Measurements from ENCODE around the gene ASCC1. TPM values are rescaled to one million over a fixed set of nuclear protein-coding genes. Genes with fewer than 3 reads are reported as not detected.

The ASCC1 gene
- total and polyA plus RNA-seq, 2 experiments from 2014 or later = 31.8 to 38.7 TPM

DNA sequence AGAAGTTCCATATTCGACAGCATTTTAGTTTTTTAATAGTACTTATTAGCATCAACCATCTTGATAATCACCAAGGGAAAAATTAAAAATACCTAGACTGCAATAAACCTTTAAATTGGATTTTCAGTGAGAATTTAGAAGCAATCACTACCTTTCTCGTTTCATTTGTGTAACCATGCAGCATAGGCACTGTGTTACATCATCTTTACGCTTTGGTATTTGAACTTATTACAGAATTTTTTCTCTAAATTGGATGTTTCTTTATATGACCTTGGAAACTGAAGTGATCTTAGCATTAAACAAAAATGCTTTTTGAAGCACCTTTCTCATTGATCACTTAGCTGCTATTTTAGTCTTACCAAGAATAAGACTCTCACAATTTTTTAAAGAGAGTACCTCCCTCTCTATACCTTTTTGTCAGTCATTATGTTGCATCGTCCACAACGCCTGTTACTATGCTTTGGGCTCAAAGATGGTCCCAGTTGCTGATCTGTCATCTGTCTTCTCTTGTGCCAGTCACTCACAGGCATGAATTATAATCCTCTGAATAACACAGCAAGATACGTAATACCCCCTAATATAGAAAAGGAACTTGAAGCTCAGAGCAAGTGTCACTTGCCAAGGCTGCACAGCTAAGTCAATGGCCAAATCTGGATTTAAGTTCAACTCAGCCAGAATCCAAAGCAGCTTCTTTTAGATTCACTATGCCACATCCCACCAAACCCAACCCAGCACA, 19.6 kb upstream of the ASCC1 start:
- Histone ChIP-seq H3K27ac (no peak overlapping the region), H4K20me1 (ENCODE audit: insufficient read depth, poor library complexity, severe bottlenecking) (no peaks in the 10 kb centered on the region), H3K9me3 (ENCODE audit: low read depth) (no peaks in the 10 kb centered on the region), H3K27me3 (no peaks in the 10 kb centered on the region), H3K9me2 (replicated peaks; ENCODE audit: insufficient read depth) (no peaks in the 10 kb centered on the region), H3K79me2 (peaks cover 11% of the 10 kb centered on the region), H2AFZ (no peak overlapping the region), H3K4me1 (ENCODE audit: insufficient read depth) (no peaks in the 10 kb centered on the region), H3K4me2 (no peak overlapping the region), H3K36me3 (replicated peaks; ENCODE audit: insufficient read depth, low read depth) (no peaks in the 10 kb centered on the region), H3K4me3 (no peak overlapping the region)
- WGBS (ENCODE audit: low lambda C conversion rate, missing lambda C conversion rate) = 95% methylated on average over 6 of the region's 6 CpGs
- no peak for DNase-seq (ENCODE audit: low spot score)
- TF ChIP-seq EZH2 (IDR thresholded peaks at IDR 0.05; ENCODE audit: borderline replicate concordance) (no peak), EZH2phosphoT487 (IDR thresholded peaks at IDR 0.05; ENCODE audit: low read depth, severe bottlenecking, unreplicated experiment) (no peak)

DNA sequence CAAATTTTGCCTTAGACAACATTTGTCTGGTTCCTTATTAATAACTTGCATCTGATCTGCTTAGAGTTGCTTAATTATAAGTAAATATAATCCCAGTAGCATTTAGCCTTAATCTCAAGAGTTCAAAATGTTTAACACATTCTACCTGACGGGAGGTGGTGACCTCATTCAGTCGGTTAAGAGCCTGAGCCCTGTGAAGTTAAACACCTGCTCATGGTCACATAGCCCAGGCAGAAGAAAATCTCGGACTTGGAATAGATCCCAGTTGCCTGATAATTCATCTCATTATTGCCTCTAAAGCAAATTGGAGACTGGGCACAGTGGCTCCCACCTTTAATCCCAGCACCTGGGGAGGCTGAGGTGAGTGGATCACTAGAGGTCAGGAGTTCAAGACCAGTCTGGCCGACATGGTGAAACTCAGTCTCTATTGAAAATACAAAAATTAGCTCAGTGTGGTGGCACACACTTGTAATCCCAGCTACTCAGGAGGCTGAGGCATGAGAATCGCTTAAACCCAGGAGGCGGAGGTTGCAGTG, 18.6 kb upstream of the ASCC1 start:
- Histone ChIP-seq H3K9me3 (ENCODE audit: low read depth) (no peaks in the 10 kb centered on the region), H2AFZ (no peak overlapping the region), H3K9me2 (replicated peaks; ENCODE audit: insufficient read depth) (no peaks in the 10 kb centered on the region), H3K4me2 (no peak overlapping the region), H3K79me2 (peaks cover 19% of the 10 kb centered on the region), H3K27ac (no peak overlapping the region), H3K27me3 (no peaks in the 10 kb centered on the region), H4K20me1 (ENCODE audit: insufficient read depth, poor library complexity, severe bottlenecking) (no peaks in the 10 kb centered on the region), H3K4me3 (no peak overlapping the region), H3K36me3 (replicated peaks; ENCODE audit: insufficient read depth, low read depth) (no peaks in the 10 kb centered on the region), H3K4me1 (ENCODE audit: insufficient read depth) (no peaks in the 10 kb centered on the region)
- no peak for DNase-seq (ENCODE audit: low spot score)
- TF ChIP-seq EZH2 (IDR thresholded peaks at IDR 0.05; ENCODE audit: borderline replicate concordance) (no peak), EZH2phosphoT487 (IDR thresholded peaks at IDR 0.05; ENCODE audit: low read depth, severe bottlenecking, unreplicated experiment) (no peak)
- TF ChIP-seq, protein P1, sequence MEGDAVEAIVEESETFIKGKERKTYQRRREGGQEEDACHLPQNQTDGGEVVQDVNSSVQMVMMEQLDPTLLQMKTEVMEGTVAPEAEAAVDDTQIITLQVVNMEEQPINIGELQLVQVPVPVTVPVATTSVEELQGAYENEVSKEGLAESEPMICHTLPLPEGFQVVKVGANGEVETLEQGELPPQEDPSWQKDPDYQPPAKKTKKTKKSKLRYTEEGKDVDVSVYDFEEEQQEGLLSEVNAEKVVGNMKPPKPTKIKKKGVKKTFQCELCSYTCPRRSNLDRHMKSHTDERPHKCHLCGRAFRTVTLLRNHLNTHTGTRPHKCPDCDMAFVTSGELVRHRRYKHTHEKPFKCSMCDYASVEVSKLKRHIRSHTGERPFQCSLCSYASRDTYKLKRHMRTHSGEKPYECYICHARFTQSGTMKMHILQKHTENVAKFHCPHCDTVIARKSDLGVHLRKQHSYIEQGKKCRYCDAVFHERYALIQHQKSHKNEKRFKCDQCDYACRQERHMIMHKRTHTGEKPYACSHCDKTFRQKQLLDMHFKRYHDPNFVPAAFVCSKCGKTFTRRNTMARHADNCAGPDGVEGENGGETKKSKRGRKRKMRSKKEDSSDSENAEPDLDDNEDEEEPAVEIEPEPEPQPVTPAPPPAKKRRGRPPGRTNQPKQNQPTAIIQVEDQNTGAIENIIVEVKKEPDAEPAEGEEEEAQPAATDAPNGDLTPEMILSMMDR (IDR thresholded peaks at IDR 0.05; ENCODE audit: poor library complexity) = no peak
- 95% methylated on average over 6 of the region's 6 CpGs for WGBS (ENCODE audit: low lambda C conversion rate, missing lambda C conversion rate)

DNA sequence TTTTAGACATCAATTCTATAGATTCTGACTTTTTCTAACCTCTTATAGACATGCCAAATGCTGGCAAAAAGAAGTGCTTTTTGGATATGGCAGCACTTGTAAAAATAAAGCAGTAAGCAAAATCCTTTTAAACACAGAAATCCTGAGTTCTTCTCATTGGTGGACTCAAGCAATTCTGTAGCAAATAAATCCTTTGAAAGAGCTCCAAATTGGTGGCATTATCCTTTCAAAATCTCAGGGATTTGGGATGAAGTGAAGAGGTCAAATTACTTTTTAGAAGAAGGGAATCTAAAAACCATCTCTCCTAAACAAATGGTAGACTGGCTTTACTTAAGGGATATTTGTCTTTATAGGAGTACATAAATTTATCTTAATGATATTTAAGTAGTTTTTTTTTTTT, 17.5 kb upstream of the ASCC1 start:
- no peaks in the 10 kb centered on the region for H4K20me1 ChIP-seq (ENCODE audit: insufficient read depth, poor library complexity, severe bottlenecking)
- no peaks in the 10 kb centered on the region for H3K4me1 ChIP-seq (ENCODE audit: insufficient read depth)
- no peaks in the 10 kb centered on the region for H3K9me3 ChIP-seq (ENCODE audit: low read depth)
- H3K9me2 ChIP-seq (replicated peaks; ENCODE audit: insufficient read depth) = no peaks in the 10 kb centered on the region
- no peaks in the 10 kb centered on the region for H3K36me3 ChIP-seq (replicated peaks; ENCODE audit: insufficient read depth, low read depth)
- DNase-seq (ENCODE audit: low spot score) = no peak
- H3K27ac ChIP-seq = no peak overlapping the region
- TF ChIP-seq EZH2 (IDR thresholded peaks at IDR 0.05; ENCODE audit: borderline replicate concordance) (no peak), EZH2phosphoT487 (IDR thresholded peaks at IDR 0.05; ENCODE audit: low read depth, severe bottlenecking, unreplicated experiment) (no peak)
- TF ChIP-seq, protein P1 (IDR thresholded peaks at IDR 0.05; ENCODE audit: poor library complexity) = no peak
- H2AFZ ChIP-seq = no peak overlapping the region
- no peak overlapping the region for H3K4me2 ChIP-seq
- H3K79me2 ChIP-seq = peaks cover 29% of the 10 kb centered on the region
- no peak overlapping the region for H3K4me3 ChIP-seq
- no peaks in the 10 kb centered on the region for H3K27me3 ChIP-seq
